Activated CD4-positive, CD25-positive, alpha-beta regulatory T cell treated with anti-CD3 and anti-CD28 coated beads, Interleukin-2, amount 50 U/mL, for 16 hours (primary cell): ENCODE measurements around the gene MAP3K5.
"Not testable (repeated sequence)": the region's sequence is repeated elsewhere in the genome, so short reads cannot be mapped to it uniquely, and the experiment has no call there.

Source experiments
- DNase-seq: peaks from one replicate; pipeline ENCODE4 v3.0.0-alpha.2; 2020; ENCODE audit warnings: low read depth, low spot score

Gene MAP3K5

DNA sequence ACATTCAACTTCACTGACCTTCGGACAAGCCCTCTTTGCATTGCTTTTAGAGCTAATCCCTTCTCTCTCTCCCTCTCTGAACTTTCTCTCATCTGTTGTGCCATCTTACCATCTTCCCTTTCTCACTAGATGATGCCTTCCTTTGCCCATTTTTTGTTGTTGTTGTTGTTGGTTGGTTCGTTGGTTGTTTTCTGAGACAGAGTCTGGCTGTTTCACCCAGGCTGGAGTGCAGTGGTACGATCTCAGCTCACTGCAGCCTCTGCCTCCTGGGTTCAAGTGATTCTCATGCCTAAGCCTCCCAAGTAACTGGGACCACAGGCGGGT is 18.8 kb downstream of the MAP3K5 start:
- no peak for DNase-seq

DNA sequence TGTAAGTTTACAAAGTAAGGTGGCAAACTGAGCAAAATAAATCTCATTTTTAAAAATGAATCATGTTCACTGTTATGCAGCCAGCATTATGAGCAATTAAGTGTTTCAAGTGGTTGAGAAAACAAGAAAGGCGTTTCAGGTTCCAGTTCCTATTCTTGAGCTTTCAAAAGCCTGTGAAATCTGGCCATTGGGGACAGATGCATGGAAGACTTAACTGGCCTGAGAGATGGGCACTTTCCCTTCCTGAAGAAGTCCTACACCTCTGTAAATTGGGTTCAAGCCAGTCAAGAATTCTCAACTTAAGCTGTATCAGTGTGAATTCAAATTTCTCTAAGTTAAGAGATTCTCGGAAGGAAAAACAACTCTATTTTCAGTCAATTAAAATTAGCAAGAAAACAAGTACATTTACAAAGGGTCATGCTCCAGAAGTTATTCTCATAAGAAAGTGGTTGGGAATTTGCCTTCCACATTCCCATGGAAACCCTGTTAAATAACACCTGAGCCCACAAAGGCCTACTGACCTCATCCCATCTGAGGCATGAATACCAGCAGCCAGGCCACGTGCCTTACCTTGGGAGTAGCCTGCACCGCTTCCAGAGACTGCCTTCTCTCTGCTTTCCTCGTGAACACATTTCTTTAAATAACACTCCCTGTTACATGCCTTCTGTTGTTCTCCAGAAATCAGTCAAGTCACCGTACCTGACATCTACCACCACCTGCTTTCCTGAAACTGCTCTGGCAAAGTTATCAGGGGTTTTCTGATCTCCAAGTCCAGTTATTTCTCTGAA is 19.4 kb downstream of the MAP3K5 start:
- DNase-seq = no peak

DNA sequence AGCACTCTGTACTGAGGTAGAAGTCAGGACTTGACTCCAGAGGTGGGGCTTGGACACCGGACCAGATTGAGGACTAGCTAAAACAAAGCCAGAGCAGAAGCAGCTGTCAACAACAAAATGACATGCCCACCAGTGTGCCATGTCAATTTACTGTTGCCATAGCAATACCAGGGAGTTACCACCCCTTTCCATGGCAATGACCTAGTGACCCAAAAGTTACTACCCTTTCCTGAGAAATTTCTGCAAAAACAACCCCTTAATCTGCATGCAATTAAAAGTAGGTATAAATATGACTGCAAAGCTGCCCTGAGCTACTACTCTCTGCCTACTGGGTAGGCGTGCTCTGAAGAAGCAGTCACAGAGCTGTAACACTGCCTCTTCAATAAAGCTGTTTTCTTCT is 21.0 kb downstream of the MAP3K5 start:
- DNase-seq = no peak

DNA sequence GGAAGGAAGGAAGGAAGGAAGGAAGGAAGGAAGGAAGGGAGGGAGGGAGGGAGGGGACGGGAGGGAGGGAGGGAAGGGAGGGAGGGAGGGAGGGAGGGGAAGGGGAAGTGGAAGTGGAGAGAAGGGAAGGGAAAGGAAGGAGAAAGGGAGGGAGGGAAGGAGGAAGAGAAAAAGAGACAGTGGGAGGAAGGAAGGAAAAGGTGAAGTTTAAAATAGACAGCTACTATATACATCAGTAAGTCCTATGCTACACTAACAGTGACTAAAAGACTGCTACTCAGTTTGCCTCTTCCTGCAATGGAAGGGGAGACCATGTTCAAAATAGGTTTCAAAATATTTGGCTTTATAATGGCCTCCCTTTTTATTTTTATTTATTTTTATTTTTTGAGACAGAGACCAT is 22.5 kb downstream of the MAP3K5 start:
- no peak for DNase-seq

DNA sequence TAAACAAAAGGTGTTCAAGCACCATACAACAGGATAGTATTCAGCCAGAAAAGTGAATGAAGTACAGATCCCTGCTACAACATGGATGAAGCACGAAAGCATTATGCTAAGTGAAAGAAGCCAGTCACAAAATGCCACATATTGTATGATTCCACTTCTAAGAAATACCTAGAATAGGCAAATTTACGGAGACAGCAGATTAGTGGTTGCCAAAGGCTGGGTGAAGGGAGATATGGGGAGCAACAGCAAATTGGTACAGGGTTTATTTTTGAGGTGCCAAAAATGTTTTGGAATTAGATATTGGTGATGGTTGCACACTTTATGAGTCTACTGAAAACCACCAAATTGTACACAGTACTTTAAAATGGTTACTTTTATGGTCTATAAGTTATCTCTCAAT is 23.2 kb downstream of the MAP3K5 start:
- no peak for DNase-seq

DNA sequence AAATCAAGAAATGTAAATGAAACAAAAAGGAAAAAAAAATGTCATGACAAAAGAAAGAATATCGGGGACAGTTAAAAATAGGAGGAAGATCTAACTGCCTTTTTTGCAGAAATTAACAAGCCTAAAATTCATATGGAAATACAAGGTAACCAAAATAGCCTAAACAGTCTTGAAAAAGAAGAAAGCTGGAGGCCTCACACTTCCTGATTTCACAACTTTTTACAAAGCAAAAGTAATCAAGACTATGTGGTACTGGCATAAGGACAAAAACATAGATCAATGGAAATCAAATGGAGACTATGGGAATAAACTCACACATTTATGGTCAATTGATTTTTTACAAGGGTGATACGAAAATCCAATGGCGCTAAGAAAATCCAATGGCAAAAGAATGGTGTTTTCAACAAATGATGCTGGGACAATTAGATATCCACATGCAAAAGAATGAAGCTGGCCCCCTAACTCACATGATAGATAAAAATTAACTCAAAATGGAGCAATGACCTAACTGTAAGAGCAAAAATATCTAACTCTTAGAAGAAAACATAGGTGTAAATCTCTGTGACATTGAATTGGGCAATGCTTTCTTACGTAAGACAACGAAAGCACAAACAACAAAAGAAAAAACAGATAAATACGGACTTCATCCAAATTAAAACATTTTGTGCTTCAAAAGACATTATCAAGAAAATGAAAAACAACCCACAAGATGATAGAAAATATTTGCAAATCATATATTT is 24.5 kb downstream of the MAP3K5 start:
- DNase-seq = no peak

DNA sequence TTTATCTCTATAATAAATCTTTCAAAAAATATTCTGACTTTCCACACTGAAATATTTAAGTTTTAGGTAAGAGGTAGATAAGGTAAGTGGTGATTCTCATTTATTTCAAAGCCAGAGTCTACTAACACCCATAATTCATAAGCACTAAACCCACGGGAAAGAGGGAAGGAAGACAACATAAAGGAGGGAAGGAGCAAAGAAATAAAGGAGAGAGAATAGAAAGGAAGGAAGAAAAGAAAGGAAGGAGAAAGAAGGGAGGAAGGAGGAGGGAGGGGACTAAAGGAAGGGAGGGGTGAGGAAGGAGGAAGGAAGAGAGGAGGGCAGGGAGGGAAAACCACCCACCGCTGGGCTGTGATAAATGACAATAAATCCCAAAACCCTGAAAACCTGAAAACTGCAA is 25.2 kb downstream of the MAP3K5 start:
- no peak for DNase-seq

DNA sequence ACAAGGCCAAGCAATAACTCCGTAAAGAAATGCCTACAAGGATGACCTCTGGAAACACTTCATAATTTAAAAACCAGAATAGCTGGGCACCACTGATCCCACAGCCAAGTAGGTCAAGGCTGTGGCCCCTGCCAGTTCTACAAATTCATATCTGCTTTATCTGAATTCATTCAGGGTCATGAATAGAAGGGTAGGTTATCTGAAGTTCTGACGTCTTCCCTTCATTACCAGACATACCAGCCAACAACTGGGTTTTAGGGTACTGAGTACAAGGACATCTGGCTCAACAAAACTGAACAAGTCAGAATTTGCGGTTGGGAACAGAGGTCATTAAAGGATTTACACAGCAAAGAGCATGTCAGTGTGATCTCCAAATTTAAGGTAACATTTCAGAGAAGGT is 26.0 kb downstream of the MAP3K5 start:
- DNase-seq = no peak

DNA sequence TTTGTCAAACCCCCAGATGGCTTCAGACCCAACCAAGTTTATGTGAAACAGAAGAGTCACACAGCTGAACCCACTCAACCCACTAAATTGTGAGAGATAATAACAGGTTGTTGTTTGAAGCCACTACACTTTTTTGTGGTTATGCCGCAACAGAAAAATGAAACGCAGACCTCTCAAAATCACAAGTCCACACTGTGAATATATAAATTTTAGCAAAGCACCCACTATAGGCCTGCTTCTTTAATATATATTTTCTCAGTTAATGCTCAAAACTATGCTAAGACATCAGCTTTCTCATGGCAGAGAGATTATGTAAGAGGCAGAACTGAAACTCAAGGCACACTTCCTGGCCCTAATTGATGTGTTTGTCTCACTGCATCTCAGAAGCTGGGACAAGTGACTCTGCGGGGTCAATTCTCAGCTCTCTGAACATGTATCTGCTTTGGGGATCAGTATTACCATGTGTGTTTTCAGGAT is 27.7 kb downstream of the MAP3K5 start:
- no peak for DNase-seq

DNA sequence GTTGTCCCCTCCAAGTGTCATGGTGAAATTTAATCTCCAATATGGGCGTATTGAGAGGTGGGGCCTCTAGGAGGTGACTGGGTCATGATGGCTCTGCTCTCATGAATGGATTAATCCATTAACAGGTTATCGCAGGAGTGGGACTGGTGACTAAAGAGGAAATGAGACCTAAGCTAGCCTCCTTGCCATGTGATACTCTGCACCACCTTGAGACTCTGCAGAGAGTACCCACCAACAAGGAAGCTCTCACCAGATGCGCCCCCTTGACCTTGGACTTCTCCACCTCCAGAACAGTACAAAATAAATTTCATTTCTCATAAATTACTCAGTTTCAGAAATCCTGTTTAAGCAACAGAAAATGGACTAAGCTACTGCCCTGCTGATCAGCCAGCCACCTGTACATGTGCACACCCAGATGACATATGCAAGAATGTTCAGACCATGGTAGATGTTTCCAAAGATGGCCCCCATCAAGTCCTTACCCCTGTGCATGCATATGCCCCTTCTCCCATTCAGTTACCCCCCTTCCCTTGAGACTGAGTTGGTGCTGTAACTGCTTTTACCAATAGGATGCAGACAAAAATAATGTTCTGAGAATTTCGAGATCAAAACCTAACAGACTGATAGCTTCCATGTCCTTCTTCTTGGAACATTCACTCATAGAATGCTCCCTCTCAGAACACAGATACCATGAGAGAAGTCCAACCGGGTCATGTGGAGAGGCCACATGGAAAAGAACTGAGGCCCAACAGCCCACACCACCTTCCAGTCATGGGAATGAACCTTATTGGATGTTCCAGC is 28.4 kb downstream of the MAP3K5 start:
- DNase-seq = no peak

DNA sequence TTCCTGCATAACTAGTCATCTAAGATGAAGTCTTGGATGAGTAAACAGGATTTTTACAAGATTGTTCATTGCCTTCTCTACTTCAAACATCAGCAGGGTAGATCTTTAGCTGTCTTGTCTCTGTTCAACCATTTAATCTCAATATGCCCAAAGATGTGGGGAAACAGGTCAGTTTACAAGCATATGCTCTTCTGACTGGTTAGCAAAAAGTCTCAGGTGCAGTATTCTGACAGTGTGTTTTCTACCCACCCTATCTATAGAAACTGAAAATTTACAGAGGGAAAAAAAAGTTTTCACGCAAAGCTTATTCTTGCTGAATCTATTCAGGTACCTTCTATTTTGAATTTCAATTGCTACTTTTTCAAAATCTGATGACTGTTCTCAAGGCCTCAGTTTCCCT is 29.0 kb downstream of the MAP3K5 start:
- DNase-seq = no peak

DNA sequence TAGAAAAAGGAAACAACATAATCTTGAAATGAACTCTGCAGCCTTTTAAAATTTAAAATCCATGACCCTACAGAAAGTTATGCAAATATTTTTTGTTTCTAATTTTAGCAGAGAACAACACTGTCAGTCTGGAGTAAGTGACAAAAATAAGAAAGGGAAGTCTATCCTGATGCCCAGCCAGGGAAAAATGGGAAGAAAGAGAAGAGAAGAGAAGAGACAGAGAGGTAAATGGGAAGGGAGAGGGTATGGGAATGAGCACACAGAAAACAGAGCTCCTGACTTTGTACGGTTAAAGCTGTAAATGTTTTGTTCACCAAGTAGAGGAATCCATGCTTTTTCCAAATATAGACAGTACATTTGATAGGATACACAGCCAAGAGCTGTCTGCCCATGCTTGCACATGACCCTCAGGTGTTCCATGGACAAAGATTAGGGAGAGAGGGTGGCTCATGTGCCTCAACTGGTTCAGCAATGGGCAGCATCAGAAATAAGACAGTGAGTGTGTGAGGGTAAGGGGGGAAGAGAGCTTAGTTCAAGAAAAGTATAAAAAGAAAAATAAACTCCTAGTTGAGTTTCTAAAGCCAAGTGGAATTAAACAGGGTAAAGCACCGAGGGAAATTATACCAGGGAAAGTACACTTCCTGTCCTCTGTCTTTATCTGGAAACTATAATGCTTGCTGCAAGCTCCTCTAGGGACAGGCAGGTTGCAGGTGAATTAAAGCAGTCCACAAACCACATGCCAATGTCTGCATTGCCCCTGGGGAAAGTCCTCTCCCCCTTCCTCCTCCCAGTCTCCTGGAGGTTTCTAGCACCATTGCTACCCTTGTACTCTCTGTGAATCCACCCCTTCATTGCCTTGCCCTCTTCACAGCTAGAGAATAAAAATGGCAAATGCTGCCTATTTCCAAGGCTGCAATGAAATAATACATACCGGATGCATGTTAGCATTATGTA is 30.0 kb downstream of the MAP3K5 start:
- no peak for DNase-seq

DNA sequence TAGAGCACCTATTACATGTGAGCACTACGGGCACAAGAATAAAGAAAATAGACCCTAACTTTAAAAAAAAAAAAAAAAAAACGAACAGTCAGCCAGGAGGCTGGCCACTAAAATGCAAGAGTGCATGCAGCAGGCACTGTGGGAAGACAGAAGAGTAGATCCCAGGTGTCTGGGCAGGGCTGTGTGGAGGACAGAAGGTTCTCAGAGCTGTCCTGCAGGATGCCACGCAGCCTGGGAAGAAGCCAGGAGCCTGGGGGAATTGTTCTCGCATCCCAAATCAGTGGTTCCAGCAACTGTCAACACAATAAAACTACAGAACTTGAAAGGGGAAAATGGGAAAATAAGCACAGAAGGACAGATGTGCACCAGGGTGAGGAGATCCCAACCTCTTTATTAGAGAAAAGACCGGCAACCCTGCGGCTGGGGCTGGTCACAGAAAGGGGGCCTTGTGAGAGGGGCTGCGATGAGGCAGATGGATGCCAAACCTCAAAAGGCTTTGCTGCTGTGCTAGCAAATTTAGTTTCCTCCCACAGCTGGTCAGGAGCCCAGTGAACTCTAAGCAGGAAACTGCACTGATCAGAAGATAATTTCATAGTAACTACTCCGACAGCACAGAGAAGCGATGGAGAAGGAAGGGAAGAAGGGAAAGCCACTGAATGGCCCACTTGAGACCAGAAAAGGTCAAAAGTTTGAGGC is 30.9 kb downstream of the MAP3K5 start:
- DNase-seq = no peak

DNA sequence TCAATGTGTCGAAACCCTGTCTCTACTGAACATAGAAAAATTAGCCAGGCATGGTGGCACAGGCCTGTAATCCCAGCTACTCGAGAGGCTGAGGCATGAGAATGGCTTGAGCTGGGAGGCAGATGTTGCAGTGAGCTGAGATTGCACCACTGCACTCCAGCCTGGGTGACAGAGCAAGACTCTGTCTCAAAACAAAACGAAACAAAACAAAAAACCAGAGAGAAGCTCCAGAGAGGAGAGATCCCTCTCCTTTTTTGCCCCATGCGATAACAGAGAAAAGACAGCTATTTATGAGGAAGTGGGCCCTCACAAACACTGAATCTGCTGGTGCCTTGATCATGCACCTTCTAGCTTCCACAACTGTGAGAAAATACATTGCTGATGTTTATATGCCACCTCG is 31.5 kb downstream of the MAP3K5 start:
- DNase-seq = not testable (repeated sequence)

DNA sequence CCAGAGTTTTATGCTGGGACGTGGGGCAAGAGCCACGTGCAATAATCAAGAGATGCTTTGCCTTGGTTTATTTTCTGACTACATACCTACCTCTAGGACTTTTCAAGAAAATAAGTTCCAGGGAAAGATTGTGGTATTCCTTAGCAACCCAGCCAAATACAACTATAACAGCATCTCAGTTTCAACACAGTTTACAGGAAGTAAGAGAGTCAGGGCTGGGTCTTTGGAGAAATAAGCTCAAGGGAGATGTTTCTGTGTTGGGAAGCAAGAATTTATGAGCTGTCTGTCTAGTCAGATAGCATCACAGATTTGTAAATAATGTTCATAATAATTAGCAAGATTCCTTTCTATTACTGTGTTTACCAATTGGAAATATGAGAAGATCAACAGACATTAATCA is 35.1 kb downstream of the MAP3K5 start:
- DNase-seq = no peak

DNA sequence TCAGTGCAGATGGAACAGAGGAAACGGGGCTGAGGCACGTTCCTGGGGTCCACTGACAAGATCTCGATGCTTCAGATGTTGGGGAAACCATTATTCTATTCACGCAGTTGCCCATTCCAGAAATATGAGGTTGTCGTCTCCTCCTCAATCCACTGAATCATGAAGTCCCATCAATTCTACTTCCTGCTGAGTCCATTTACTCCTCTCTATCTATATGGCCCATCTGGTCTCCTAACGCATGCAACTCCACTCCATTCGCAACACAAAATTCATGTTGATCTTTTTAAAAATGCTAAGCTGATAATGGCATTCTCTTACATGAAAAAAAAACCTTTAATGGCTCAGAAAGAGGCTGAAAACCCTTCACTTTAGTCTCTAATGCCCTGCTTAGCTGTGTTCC is 37.5 kb downstream of the MAP3K5 start:
- no peak for DNase-seq

DNA sequence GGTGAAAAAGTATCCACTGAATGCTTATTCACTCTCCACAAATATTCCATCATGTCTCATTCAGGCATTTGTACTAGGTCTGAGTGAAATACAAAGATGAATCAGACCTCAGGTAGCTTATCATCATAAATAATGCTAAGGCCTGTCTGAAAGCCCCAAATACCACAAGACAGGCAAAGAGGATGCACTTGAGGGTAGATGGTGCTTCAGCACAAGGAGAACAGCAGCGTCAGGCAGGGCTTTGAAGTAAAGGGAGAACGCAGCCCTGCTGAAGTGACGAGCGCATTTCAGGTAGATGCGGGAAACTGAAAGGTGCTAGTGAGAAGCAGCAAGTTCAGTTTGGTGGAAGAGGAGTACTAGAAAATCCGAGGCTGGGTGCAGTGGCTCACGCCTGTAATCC is 38.7 kb downstream of the MAP3K5 start:
- peak; percentile 25 for DNase-seq

DNA sequence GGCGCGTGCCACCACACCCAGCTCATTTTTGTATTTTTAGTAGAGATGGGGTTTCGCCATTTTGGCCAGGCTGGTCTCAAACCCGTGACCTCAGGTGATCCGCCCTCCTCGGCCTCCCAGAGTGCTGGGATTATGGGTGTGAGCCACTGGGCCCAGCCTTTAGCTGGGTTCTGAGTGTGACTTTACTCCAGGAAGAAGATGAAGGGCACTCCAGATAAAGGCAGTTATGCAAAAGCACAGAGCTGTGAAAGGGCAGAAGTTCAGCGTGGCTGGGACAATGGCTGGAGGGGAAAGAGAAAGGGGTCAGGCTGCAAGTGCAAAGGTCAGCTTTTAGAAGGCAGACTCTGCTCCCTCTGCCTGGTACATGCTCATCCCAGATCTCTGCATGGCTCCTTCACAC is 39.7 kb downstream of the MAP3K5 start:
- no peak for DNase-seq

DNA sequence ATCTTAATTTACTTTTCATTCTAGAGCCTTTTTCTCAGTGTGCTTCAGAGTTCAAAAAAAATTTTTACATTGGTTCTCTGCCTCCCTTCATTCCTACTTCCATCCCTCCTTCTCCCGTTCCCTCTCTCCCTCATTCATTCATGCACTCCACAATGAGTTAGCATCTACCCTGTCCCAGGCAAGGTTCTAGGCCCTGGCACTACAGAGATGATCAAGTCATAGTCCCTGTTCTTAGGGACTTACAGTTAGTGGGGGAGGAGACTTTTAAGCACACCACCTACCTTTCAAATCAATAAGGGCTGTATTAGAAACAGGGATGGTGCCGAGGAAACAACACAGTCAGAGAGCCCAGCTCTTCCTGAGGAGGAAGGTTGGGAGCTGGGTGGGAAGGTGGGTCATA is 40.3 kb downstream of the MAP3K5 start:
- no peak for DNase-seq

DNA sequence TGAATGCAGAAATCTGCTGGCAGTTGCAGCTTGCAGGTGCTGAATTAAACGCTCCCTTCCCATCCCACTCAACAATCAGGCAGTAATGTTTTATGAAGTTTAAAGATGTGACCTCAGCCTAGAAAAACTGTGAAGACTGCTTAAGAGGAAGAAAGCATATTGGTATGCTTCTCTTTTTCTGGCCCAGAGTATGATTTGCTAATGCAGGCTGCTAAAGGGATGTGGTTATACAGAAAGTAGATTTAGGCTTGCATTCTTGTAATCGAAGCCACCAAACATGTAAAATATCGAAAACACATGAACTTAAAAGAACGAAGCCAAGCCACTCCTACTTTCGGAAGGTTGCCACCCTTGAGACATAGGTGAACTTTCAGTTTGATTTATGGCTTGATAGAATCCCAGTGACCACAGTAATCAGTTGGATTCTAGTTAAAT is 40.7 kb downstream of the MAP3K5 start:
- DNase-seq = peak; percentile 12
